NT2/D1 (cell line): ENCODE data around the gene L3MBTL4.

Experiments used
- DNase-seq: peaks from one replicate; pipeline ENCODE4 v3.0.0-alpha.2; 2011; ENCODE audit warnings: low read depth, low spot score
- H3K27me3 ChIP-seq: 2 replicates; pipeline ENCODE4 v1.6.0; 2011; ENCODE audit warnings: mild to moderate bottlenecking; ENCODE audit not compliant: insufficient read length, insufficient read depth
- H3K36me3 ChIP-seq: 2 replicates; pipeline ENCODE4 v1.6.1; 2011; ENCODE audit warnings: mild to moderate bottlenecking, low read length, mixed read lengths; ENCODE audit not compliant: insufficient read depth, insufficient read length
- H3K4me1 ChIP-seq: 2 replicates; pipeline ENCODE4 v1.5.1; 2011; ENCODE audit not compliant: insufficient read depth, insufficient read length
- H3K4me3 ChIP-seq: 2 replicates; pipeline ENCODE4 v1.5.1; 2011; ENCODE audit warnings: low read depth; ENCODE audit not compliant: insufficient read length
- H3K9ac ChIP-seq: 2 replicates; pipeline ENCODE4 v1.6.0; 2011; ENCODE audit warnings: low read depth; ENCODE audit not compliant: insufficient read length
- H3K9me3 ChIP-seq: 2 replicates; pipeline ENCODE4 v1.5.1; 2011; ENCODE audit warnings: mild to moderate bottlenecking, low read length; ENCODE audit not compliant: insufficient read depth
- SUZ12 ChIP-seq: IDR thresholded peaks from 2 replicates; pipeline ENCODE4 v1.6.1; 2011; ENCODE audit not compliant: insufficient read length, insufficient read depth; ENCODE audit errors: extremely low read depth
- YY1 ChIP-seq: IDR thresholded peaks from 2 replicates; pipeline ENCODE4 v1.6.1; 2011; ENCODE audit not compliant: insufficient read length, insufficient read depth
- ZNF274 ChIP-seq: IDR thresholded peaks from 2 replicates; pipeline ENCODE4 v1.6.1; 2011; ENCODE audit warnings: mild to moderate bottlenecking, low read depth, low read length

Gene L3MBTL4

GRCh38 chr18:6257950-6258349 is 156.8 kb downstream of the L3MBTL4 start:
- DNase-seq = no peak
- TF ChIP-seq YY1 (no peak), SUZ12 (no peak), ZNF274 (no peak)
- H3K36me3 ChIP-seq = no peaks in the 10 kb centered on the region
- H3K9ac ChIP-seq = no peak overlapping the region
- H3K4me3 ChIP-seq = no peak overlapping the region
- H3K27me3 ChIP-seq = no peaks in the 10 kb centered on the region
- H3K4me1 ChIP-seq = peaks cover 3% of the 10 kb centered on the region
- H3K9me3 ChIP-seq = peaks cover 6% of the 10 kb centered on the region; the same call in 1 of the 2 replicates

DNA sequence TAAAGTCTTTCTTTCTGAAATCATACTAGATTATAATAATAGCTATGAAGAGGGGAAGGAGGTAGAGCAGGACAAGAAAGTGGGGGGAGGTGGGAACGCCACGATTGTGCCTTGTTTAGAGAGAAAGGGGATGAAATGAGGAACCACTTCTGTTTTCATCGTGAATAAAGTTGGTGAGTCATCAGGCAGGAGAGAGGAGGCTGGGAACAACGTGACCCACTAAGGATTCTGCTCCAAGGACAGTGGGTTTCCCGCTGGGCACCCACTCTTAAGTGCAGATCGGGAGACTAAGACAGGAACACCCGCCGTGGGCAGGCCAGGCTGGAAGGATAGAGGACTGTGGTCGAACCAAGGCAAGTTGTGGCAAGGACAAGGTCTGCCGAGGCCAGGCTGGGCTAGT is 158.2 kb downstream of the L3MBTL4 start:
- H3K4me1 ChIP-seq = peaks cover 3% of the 10 kb centered on the region
- no peak overlapping the region for H3K9ac ChIP-seq
- H3K9me3 ChIP-seq = peaks cover 6% of the 10 kb centered on the region; the same call in 1 of the 2 replicates
- H3K27me3 ChIP-seq = no peaks in the 10 kb centered on the region
- H3K36me3 ChIP-seq = no peaks in the 10 kb centered on the region
- no peak overlapping the region for H3K4me3 ChIP-seq
- no peak for TF ChIP-seq YY1
- no peak for DNase-seq

- peaks cover 3% of the 10 kb centered on the region for H3K4me1 ChIP-seq
- no peak for DNase-seq
- H3K9ac ChIP-seq = no peak overlapping the region
- H3K36me3 ChIP-seq = no peaks in the 10 kb centered on the region
- TF ChIP-seq SUZ12 (no peak), ZNF274 (no peak), YY1 (no peak)
- no peak overlapping the region for H3K4me3 ChIP-seq
- peaks cover 6% of the 10 kb centered on the region; the same call in 1 of the 2 replicates for H3K9me3 ChIP-seq
- no peaks in the 10 kb centered on the region for H3K27me3 ChIP-seq
Measured at GRCh38 chr18:6255886-6256285, 158.8 kb downstream of the L3MBTL4 start.

DNA sequence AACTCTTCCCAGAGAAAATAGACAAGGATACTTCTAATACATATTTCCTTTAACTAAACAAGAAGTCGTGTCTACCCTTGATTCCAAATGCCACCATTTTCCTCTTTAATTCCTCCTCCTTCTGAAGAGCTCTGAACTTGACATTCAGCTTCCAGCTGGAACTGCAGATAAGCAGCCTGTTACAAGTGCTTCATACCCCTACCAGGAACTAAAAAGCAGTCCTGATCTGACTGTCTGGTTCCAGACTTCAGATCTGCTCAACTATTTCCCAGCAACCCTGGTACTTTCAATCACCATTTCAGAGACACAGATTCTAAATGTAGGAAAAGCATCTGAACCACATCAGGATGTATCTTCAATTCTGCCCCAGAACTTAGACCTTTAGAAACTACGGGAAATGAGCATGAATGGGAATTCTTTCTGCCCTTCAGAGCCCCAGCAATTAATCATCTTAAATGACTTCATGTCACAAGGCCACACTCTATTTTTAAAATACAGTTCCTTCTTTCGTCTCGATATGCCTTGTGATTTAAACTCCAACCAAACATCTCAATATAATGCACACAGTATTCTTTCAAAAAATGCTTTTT is 159.5 kb downstream of the L3MBTL4 start:
- no peaks in the 10 kb centered on the region for H3K36me3 ChIP-seq
- DNase-seq = no peak
- H3K9me3 ChIP-seq = peaks cover 6% of the 10 kb centered on the region; the same call in 1 of the 2 replicates
- peaks cover 3% of the 10 kb centered on the region for H3K4me1 ChIP-seq
- H3K27me3 ChIP-seq = no peaks in the 10 kb centered on the region
- H3K4me3 ChIP-seq = no peak overlapping the region
- H3K9ac ChIP-seq = no peak overlapping the region
- TF ChIP-seq YY1 (no peak), ZNF274 (no peak), SUZ12 (no peak)

GRCh38 chr18:6254456-6254855 is 160.3 kb downstream of the L3MBTL4 start:
- Histone ChIP-seq H3K4me3 (no peak overlapping the region), H3K4me1 (peaks cover 3% of the 10 kb centered on the region), H3K9ac (no peak overlapping the region), H3K36me3 (no peaks in the 10 kb centered on the region), H3K9me3 (peaks cover 6% of the 10 kb centered on the region; the same call in 1 of the 2 replicates), H3K27me3 (no peaks in the 10 kb centered on the region)
- no peak for TF ChIP-seq ZNF274
- TF ChIP-seq SUZ12 = no peak
- TF ChIP-seq YY1 = no peak
- DNase-seq = no peak

GRCh38 chr18:6251084-6251483 is 163.6 kb downstream of the L3MBTL4 start:
- H3K9ac ChIP-seq = no peak overlapping the region
- no peaks in the 10 kb centered on the region for H3K4me1 ChIP-seq
- H3K4me3 ChIP-seq = no peak overlapping the region
- TF ChIP-seq SUZ12 (no peak), ZNF274 (no peak), YY1 (no peak)
- no peaks in the 10 kb centered on the region for H3K27me3 ChIP-seq
- H3K36me3 ChIP-seq = no peaks in the 10 kb centered on the region
- no peak for DNase-seq
- no peaks in the 10 kb centered on the region for H3K9me3 ChIP-seq

DNA sequence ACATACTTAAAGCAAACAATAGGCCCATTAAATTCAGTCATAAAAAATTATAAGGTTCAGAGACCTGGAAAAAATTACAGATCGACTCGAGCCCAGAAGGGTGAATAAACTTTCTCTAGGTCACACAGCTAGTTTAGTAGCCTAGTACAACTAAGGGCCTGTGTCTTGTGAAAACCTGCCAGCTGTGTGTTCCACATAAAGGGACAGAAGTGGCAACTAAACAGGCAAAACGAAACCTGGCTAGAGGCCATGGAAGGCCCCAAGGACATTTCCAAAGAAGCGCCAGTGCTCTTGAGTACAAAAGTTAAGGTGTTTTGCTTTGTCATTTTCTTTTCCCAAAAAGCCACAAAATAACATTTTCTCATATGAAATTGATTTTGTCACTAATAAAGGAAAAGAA is 164.9 kb downstream of the L3MBTL4 start:
- DNase-seq = no peak
- Histone ChIP-seq H3K27me3 (no peaks in the 10 kb centered on the region), H3K4me3 (no peak overlapping the region), H3K36me3 (no peaks in the 10 kb centered on the region), H3K9me3 (no peaks in the 10 kb centered on the region), H3K9ac (no peak overlapping the region), H3K4me1 (no peaks in the 10 kb centered on the region)
- no peak for TF ChIP-seq ZNF274
- no peak for TF ChIP-seq SUZ12
